DMS114 treated with DMSO at 0.1 percent for 48 hours (cell line): Measurements from ENCODE around the gene OLFML1.

Experiments used
- DNase-seq: peaks from one replicate; lab custom pipeline; 2025; ENCODE audit not compliant: unreplicated experiment; lab: John Stamatoyannopoulos, UW

Gene OLFML1

GRCh38 chr11:7485186-7486097, at the start of gene OLFML1:
TSS of gene OLFML1 (plus strand) at chr11:7485506. CDS start at chr11:7485876, 370 bp downstream.
- no peak for DNase-seq

DNA sequence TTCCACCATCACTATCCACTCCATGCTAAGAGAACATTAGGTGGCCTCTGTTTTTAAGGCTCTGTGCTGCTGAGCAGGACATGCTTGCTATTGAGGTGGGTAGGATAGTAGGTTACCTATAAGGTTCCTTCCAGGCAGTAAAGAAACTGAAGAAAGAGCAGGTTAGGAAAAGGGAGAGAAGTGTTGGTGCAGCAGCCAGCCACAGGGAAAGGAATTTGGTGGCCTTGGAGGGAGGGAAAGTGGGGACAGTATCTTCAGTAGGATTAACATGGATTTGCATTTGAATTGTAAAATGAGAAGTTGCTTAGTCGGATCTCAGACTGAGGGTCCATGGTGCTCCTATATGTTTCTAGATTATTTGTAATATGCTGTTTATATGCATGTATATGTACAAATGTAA, 49.2 kb upstream of the OLFML1 start:
- DNase-seq = no peak

DNA sequence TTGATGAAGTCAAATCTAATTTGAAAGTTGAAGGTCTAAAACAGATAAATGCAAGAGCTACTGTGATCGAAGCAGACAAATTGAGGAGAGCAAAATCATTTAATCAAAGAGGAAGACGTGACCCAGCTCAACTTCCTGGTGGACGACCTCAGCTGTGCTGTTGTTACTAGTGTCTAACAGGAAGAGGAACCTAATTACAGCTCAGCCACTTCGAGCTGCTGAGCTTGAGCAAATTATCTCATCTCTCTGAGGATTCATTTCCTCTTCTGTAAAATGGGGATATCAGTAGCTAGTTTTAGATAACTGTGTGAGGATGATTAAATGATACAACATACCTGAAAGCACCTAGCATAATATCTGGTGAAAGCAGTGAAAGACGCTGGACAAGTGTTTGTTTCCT, 48.6 kb upstream of the OLFML1 start:
- no peak for DNase-seq

DNA sequence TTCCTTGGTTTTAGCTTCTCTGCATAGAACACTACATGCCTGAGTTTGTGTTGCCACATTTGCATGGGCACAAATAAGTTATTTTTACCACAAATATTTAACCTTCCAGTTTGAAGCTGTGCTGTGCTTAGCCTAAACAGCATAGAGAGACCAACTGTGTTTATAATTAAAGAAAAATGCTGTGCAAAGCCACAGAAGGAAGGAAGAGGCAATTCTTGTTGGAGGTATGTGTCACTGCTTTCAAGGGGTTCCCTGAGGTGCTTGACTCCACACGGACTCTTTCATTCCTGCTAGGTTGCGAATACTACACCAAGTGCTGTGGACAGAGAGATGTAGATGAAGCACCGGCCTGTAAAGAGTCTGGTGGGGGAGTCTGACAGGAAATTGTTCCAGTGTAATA, 47.6 kb upstream of the OLFML1 start:
- no peak for DNase-seq

GRCh38 chr11:7439746-7440320, 45.5 kb upstream of the OLFML1 start:
- no peak for DNase-seq

DNA sequence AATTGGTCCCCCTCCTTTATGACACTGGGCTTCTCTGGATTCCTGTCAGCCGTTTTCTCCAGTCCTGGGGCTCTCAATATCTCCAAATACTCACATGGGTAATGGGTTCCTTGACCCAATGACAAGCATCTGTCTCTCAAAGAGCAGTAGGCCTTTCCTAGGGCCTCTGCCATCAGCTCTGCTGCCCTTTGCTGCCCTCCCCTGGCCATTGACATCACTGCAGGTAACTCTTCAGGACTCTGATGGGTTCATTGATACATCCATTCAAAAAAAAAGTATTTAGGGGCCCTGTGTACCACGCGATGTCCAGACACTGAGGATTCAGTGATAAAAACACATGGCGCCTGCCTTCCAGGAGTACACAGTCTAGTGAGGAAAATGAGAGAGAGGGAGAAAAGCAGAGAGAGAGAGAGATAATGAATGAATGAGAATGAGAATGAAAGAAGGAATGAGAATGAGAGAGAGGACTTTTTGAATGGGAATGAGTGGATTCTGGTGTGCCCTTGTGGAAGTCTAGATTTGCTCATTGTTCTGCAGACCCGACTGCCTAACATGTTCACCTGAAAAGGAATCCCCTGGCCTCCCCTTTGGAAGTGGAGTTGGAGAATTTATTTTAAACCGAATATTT, 42.6 kb upstream of the OLFML1 start:
- DNase-seq = peak; percentile 8

DNA sequence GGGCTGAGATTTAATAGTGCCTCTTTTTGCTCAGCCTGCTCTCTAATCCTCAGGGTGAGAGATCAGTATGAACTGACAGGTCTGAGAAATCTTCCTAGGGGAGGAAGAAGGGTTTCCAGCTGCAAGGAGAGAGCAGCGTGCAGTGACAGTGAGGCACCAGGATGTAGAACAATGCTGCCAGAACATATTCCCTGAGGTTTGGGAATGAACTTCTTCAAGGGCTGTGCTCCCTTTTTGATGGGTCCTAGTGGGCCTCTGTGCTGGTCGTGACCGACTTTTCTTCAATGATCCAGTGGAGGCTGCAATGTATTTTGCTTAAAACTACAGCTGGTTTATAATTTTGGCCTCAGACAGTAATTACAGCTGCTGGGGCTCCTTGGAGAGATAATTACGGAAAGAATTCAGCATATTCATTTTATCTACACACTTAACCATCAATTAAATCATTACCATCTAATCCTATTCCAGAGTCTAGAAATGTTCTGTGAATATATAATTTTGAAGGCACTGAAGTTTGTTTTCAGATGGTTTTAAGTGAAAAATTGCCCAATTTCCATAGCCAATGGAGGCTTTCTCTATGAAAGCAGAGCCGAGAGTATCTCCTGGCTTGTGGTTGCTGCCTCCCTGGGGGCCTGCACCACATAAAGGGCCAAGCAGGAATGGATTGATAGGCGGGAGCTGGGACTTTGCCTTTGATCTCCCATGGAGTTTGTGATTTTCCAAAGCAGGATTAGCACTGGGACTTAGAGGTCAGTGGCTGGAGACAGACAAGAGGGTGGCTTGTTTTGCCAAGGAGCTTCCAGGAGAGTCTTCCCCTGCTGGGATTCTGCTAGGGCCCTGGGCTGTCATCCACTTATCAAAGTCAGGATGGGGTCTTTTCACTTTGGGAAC, 41.0 kb upstream of the OLFML1 start:
- DNase-seq = no peak

GRCh38 chr11:7445564-7445963, 39.7 kb upstream of the OLFML1 start:
- no peak for DNase-seq

DNA sequence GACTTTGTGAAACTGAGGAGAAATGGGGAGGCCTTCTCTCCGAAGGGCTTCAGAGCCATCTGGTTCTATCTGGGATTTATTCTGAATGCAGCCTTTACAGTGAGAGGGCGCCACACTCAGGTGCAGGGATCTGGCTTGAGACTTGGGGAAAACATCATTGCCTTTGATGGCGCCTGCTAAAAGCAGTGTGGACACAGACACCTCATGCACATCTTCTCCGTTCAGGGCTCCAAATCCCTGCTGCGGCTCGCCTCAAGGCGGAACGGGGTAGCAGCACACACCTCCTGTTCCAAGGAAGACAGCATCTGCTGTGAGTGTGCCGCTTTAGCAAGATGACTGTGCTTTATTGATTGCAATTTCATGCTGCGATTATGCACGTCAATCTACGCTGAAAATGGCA, 37.1 kb upstream of the OLFML1 start:
- DNase-seq = no peak

- DNase-seq = no peak
Measured at GRCh38 chr11:7449211-7449840, 36.0 kb upstream of the OLFML1 start.

GRCh38 chr11:7449841-7450214, 35.5 kb upstream of the OLFML1 start:
- no peak for DNase-seq

DNA sequence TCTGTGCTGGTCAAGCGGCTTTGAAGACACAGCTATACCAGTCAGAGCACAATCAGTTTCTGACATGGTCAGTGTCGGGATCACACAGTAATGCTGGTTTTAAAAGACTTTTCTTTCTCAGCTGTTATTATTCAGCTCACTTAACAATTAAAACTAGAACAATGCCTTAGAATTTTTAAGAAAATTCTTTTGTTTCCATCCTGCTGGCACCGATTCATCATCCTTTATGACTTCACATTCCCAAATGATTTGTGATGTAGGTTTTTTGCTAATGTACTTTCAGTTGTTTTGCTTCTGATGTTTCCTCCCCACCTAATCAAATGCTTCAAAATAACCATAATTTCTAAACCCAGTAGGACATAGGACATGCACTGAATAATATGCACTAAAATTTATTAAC, 34.5 kb upstream of the OLFML1 start:
- DNase-seq = no peak

DNA sequence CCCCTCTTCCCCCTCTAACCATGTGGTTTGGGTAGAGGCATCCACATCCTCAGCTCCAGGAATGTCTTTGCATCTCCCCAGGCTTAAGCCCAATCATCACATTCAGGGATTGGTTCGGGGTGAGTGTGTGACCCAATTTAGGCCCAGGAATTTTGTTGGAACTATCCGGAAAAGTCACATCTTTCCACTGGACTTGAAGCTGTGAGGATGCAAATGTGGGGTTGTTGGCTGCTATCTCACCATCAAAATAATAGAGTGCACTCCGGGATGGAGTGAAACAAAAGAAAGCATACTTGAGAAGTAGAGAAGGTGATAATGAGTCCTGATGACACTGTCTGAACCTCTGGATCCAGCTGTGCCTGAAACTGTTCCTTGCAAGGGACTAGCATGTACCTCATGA, 33.8 kb upstream of the OLFML1 start:
- DNase-seq = no peak

- no peak for DNase-seq
Measured at GRCh38 chr11:7451952-7452494, 33.3 kb upstream of the OLFML1 start.

DNA sequence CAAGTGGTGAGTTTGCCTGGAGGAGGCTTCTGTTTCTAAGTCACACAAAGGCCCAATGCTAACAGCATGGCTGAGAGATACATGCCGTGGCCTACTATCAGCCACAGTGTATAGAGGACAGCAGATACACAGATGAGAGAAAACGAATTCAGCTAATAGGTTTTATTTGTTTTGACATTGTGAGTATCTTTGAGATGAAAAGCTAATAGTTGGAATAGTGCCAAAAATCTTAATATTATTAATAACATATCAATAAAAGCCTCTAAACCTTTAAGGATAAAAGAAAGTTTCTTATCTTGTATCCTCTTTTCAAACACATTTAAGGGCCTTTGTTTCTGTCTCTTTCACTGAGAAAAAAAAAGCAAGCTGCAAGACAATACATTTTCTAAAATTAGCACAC, 30.5 kb upstream of the OLFML1 start:
- no peak for DNase-seq

DNA sequence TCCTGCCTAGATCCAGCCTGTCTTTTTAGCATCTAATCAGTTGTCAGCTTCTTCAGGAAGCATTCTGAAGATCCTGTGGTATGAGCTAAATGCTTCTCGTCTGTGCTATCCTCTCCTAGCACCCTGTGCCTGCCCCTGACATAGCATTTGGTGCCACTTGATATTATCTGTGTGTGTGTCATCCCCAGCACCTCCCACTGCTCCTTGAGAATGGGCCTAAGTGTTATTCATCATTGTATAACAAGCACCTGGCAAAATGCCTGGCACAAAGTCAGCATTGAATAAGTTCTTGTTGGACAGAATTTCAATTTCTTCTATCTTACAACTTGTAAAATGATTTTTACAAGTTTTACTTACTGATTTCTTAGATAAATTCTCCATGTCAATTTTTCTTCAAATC, 28.1 kb upstream of the OLFML1 start:
- DNase-seq = no peak

DNA sequence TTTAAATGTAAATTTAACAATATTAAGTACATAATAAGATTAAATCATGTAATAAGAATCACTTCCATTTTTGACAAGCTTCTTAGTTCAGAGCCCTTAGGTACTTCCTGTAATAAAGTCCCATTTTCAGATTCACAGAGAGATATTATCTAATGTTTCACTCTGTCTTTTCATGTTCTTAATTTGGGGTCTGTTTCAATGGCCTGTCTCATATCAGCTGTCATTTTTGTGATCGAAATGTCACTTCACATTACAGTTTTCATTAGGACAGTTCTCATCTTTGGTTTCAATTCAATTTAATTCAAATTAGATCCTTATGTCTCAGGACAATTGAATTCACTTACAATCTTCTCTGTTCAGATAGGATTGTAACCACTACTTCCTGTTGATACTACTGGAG, 22.6 kb upstream of the OLFML1 start:
- no peak for DNase-seq

- DNase-seq = no peak
Measured at GRCh38 chr11:7467652-7468051, 17.7 kb upstream of the OLFML1 start.

GRCh38 chr11:7469351-7469865, 15.9 kb upstream of the OLFML1 start:
- DNase-seq = no peak

GRCh38 chr11:7471071-7471470, 14.2 kb upstream of the OLFML1 start:
- DNase-seq = no peak
